H1 (cell line): ENCODE measurements around the gene SV2C. TPM values are rescaled to one million over a fixed set of nuclear protein-coding genes. Genes with fewer than 3 reads are reported as not detected.

Experiments
- CTCF ChIA-PET: fragments of 300-600 bp; sonication (Branson Sonifier 250); formaldehyde crosslinking; loops from one replicate; lab custom pipeline; 2021; ENCODE audit not compliant: partially characterized antibody; lab: Charles Lee
- POLR2A ChIA-PET: fragments of 300-600 bp; sonication (Branson Sonifier 250); formaldehyde crosslinking; loops from one replicate; lab custom pipeline; 2021; ENCODE audit warnings: inconsistent platforms; ENCODE audit not compliant: partially characterized antibody; lab: Charles Lee
- DNase-seq, 2 experiments: peaks; one replicate each; pipeline versions ENCODE4 v3.0.0 to v3.0.0-alpha.2; 2010 to 2022; ENCODE audit warnings: low spot score in 2 of 2, low read depth in 1 of 2, mixed read lengths in 1 of 2
- FAIRE-seq: peaks from 2 replicates; lab custom pipeline; 2011; peaks lifted over from hg19 to GRCh38; lab: Jason Lieb, UNC
- H2AFZ ChIP-seq: 2 replicates; pipeline ENCODE4 v1.8.1; 2012; ENCODE audit warnings: low read length, inconsistent platforms
- H2AK5ac ChIP-seq: 2 replicates; pipeline ENCODE4 v1.6.1; 2013; ENCODE audit warnings: low read depth, low read length
- H2BK120ac ChIP-seq: replicated peaks from 2 replicates; pipeline ENCODE3; 2013; ENCODE audit warnings: low read depth, low read length, inconsistent platforms
- H2BK12ac ChIP-seq: 2 replicates; pipeline ENCODE4 v1.6.1; 2013; ENCODE audit warnings: low read depth, low read length
- H2BK15ac ChIP-seq: 2 replicates; pipeline ENCODE4 v1.6.1; 2013; ENCODE audit warnings: low read length
- H2BK20ac ChIP-seq: 2 replicates; pipeline ENCODE4 v1.6.1; 2013; ENCODE audit warnings: low read length
- H2BK5ac ChIP-seq: 2 replicates; pipeline ENCODE4 v1.6.1; 2013; ENCODE audit warnings: low read depth, low read length
- H3K14ac ChIP-seq: 2 replicates; pipeline ENCODE4 v1.6.1; 2013; ENCODE audit warnings: inconsistent platforms; ENCODE audit not compliant: insufficient read length
- H3K18ac ChIP-seq: 2 replicates; pipeline ENCODE4 v1.6.1; 2013; ENCODE audit warnings: low read length; ENCODE audit errors: extremely low read depth
- H3K23ac ChIP-seq: 2 replicates; pipeline ENCODE4 v1.6.1; 2013; ENCODE audit warnings: inconsistent platforms; ENCODE audit not compliant: insufficient read length
- H3K23me2 ChIP-seq: 2 replicates; pipeline ENCODE4 v1.6.1; 2013; ENCODE audit warnings: low read depth, low read length
- H3K27ac ChIP-seq: 2 replicates; pipeline ENCODE4 v1.6.1; 2011; ENCODE audit warnings: low read depth, low read length, inconsistent platforms
- H3K27me3 ChIP-seq, 4 experiments: replicated peaks in 1 of 4; 1 replicate in 1 of 4; 2 replicates in 3 of 4; pipeline versions ENCODE4 v1.6.1 to v1.8.1; 2011 to 2013; ENCODE audit warnings: low read length in 3 of 4, mild to moderate bottlenecking in 3 of 4, inconsistent platforms in 2 of 4, mixed read lengths in 2 of 4, moderate library complexity in 1 of 4; ENCODE audit not compliant: control insufficient read depth in 3 of 4, insufficient read depth in 3 of 4; ENCODE audit errors: extremely low read depth in 1 of 4
- H3K36me3 ChIP-seq, 4 experiments: 2 replicates each; pipeline versions ENCODE4 v1.6.1 to v1.8.1; 2011 to 2013; ENCODE audit warnings: mild to moderate bottlenecking in 4 of 4, low read length in 3 of 4, moderate library complexity in 2 of 4, control low read depth in 1 of 4, inconsistent platforms in 1 of 4; ENCODE audit not compliant: insufficient read depth in 4 of 4, control insufficient read depth in 2 of 4
- H3K4ac ChIP-seq: replicated peaks from 2 replicates; pipeline ENCODE3; 2013; ENCODE audit warnings: low read length, low read depth, mixed read lengths, inconsistent platforms; ENCODE audit not compliant: insufficient read length
- H3K4me1 ChIP-seq, 4 experiments: replicated peaks in 1 of 4; 1 replicate in 1 of 4; 2 replicates in 3 of 4; pipeline versions ENCODE4 v1.6.1 to v1.8.1; 2011 to 2013; ENCODE audit warnings: low read length in 3 of 4, inconsistent platforms in 2 of 4, mixed read lengths in 1 of 4; ENCODE audit not compliant: insufficient read depth in 4 of 4, control insufficient read depth in 3 of 4
- H3K4me2 ChIP-seq, 2 experiments: 2 replicates each; pipeline versions ENCODE4 v1.6.1 to v1.8.1; 2011 to 2013; ENCODE audit warnings: low read depth in 2 of 2, low read length in 2 of 2, control low read depth in 1 of 2, inconsistent platforms in 1 of 2, mild to moderate bottlenecking in 1 of 2; ENCODE audit not compliant: insufficient read depth in 1 of 2
- H3K4me3 ChIP-seq, 4 experiments: fragments of 200-600, 300-600 bp in 1 of 4; sonication (generic), shearing (Covaris generic), sonication (Bioruptor Twin) in 1 of 4; 2 replicates each; pipeline versions ENCODE4 v1.5.1 to v1.8.1; 2011 to 2016; ENCODE audit warnings: low read length in 4 of 4, low read depth in 3 of 4, control low read depth in 2 of 4, inconsistent platforms in 2 of 4, mild to moderate bottlenecking in 2 of 4, mixed read lengths in 1 of 4, moderate library complexity in 1 of 4; ENCODE audit not compliant: insufficient read depth in 2 of 4; ENCODE audit errors: extremely low read depth in 1 of 4
- H3K56ac ChIP-seq: replicated peaks from 2 replicates; pipeline ENCODE3; 2013; ENCODE audit warnings: low read depth, mild to moderate bottlenecking, mixed read lengths, low read length, inconsistent platforms; ENCODE audit not compliant: insufficient read length
- H3K79me1 ChIP-seq: 2 replicates; pipeline ENCODE4 v1.6.1; 2013; ENCODE audit warnings: low read depth, low read length, control low read depth
- H3K79me2 ChIP-seq, 2 experiments: 2 replicates each; pipeline versions ENCODE4 v1.6.1 to v1.8.1; 2012 to 2013; ENCODE audit warnings: low read length in 2 of 2, mild to moderate bottlenecking in 2 of 2, inconsistent platforms in 1 of 2; ENCODE audit not compliant: insufficient read depth in 2 of 2, control insufficient read depth in 1 of 2
- H3K9ac ChIP-seq, 4 experiments: replicated peaks in 1 of 4; 1 replicate in 1 of 4; 2 replicates in 3 of 4; pipeline versions ENCODE4 v1.6.1 to v1.8.1; 2011 to 2013; ENCODE audit warnings: low read depth in 3 of 4, low read length in 3 of 4, control low read depth in 2 of 4, mild to moderate bottlenecking in 2 of 4, moderate library complexity in 2 of 4, inconsistent platforms in 1 of 4; ENCODE audit errors: extremely low read depth in 1 of 4
- H3K9me3 ChIP-seq, 2 experiments: 2 replicates each; pipeline versions ENCODE4 v1.6.1 to v1.8.1; 2012 to 2013; ENCODE audit warnings: mild to moderate bottlenecking in 2 of 2, moderate library complexity in 2 of 2, control low read depth in 1 of 2, inconsistent platforms in 1 of 2, low read depth in 1 of 2, low read length in 1 of 2, mixed read lengths in 1 of 2; ENCODE audit not compliant: insufficient read depth in 2 of 2
- H4K20me1 ChIP-seq, 2 experiments: replicated peaks in 1 of 2; 2 replicates each; pipeline versions ENCODE3 to v1.8.1; 2011 to 2013; ENCODE audit warnings: inconsistent platforms in 2 of 2, low read length in 2 of 2, mild to moderate bottlenecking in 1 of 2; ENCODE audit not compliant: insufficient read depth in 2 of 2, control insufficient read depth in 1 of 2
- H4K5ac ChIP-seq: 2 replicates; pipeline ENCODE4 v1.6.1; 2013; ENCODE audit warnings: low read length, low read depth, mixed read lengths, inconsistent platforms; ENCODE audit not compliant: insufficient read length
- H4K8ac ChIP-seq: 2 replicates; pipeline ENCODE4 v1.8.0; 2013; ENCODE audit warnings: mild to moderate bottlenecking, moderate library complexity, low read length, inconsistent platforms; ENCODE audit not compliant: insufficient read depth; ENCODE audit errors: extremely low read depth
- H4K91ac ChIP-seq: replicated peaks from 2 replicates; pipeline ENCODE3; 2013; ENCODE audit warnings: low read length, mixed read lengths, inconsistent platforms; ENCODE audit not compliant: insufficient read length
- ATF2 ChIP-seq: IDR thresholded peaks from 2 replicates; pipeline ENCODE4 v1.6.1; 2012; ENCODE audit warnings: low read length, inconsistent platforms
- CTCF ChIP-seq, 3 experiments: IDR thresholded peaks; 1 replicate in 2 of 3; 2 replicates in 1 of 3; pipeline versions ENCODE4 v1.5.1 to v1.6.1; 2011; ENCODE audit warnings: low read length in 3 of 3, mild to moderate bottlenecking in 3 of 3, inconsistent platforms in 2 of 3, low read depth in 1 of 3, moderate library complexity in 1 of 3; ENCODE audit not compliant: insufficient read depth in 1 of 3; ENCODE audit errors: control extremely low read depth in 1 of 3
- E2F6 ChIP-seq: IDR thresholded peaks from 2 replicates; pipeline ENCODE4 v1.6.1; 2012; ENCODE audit warnings: inconsistent platforms
- GABPA ChIP-seq: IDR thresholded peaks from 2 replicates; pipeline ENCODE4 v1.6.1; 2011; ENCODE audit warnings: mild to moderate bottlenecking, low read length, moderate library complexity, borderline replicate concordance; ENCODE audit not compliant: insufficient read depth
- POLR2A ChIP-seq, 2 experiments: IDR thresholded peaks; 1 replicate in 1 of 2; 2 replicates in 1 of 2; pipeline ENCODE4 v1.6.1; 2011; ENCODE audit warnings: low read depth in 2 of 2, low read length in 2 of 2, mild to moderate bottlenecking in 2 of 2; ENCODE audit errors: control extremely low read depth in 1 of 2
- POU5F1 ChIP-seq: IDR thresholded peaks from 2 replicates; pipeline ENCODE4 v1.6.1; 2011; ENCODE audit warnings: low read depth, mild to moderate bottlenecking, low read length, moderate library complexity
- RBBP5 ChIP-seq: IDR thresholded peaks from 2 replicates; pipeline ENCODE4 v1.7.1; 2012; ENCODE audit warnings: low read depth, mild to moderate bottlenecking, inconsistent platforms, low read length, moderate library complexity, borderline replicate concordance
- SIRT6 ChIP-seq: IDR thresholded peaks from one replicate; pipeline ENCODE4 v1.7.1; 2012; ENCODE audit warnings: low read length, inconsistent platforms
- WGBS, 2 experiments: shearing (Covaris generic) in 1 of 2; methylation state at CpG; one replicate each; pipeline versions ENCODE4 v1.1.6 to v1.1.7; 2013 to 2015; ENCODE audit warnings: low lambda C conversion rate in 2 of 2, mixed read lengths in 2 of 2, inconsistent platforms in 1 of 2, low coverage in 1 of 2, missing lambda C conversion rate in 1 of 2; ENCODE audit not compliant: insufficient replicate concordance in 2 of 2, insufficient coverage in 1 of 2, insufficient read length in 1 of 2; ENCODE audit errors: extremely low coverage in 1 of 2, missing lambda C conversion rate in 1 of 2; 5-methylcytosine and 5-hydroxymethylcytosine counted together
- polyA plus RNA-seq, 7 experiments: library from polyadenylated mRNA; depleted of rRNA in 3 of 7; stranded (reverse) in 5 of 7; unstranded in 2 of 7; fragments of >200 nt in 5 of 7; fragments of 200-250 nt in 2 of 7; gene quantifications; 1 replicate in 5 of 7; 2 replicates in 1 of 7; 4 replicates in 1 of 7; pipeline versions ENCODE4 v1.2.1 to v1.2.3, GENCODE V29; 2011 to 2013; ENCODE audit warnings: missing spikeins in 2 of 7, mixed read lengths in 2 of 7
- total RNA-seq: library from RNA; stranded (reverse); fragmentation: NEBNext Ultra II Directional; extraction: Animal tissue kit (Norgen Biotek cat#: 25700); gene quantifications from 2 replicates; pipeline ENCODE4 v1.2.1, GENCODE V29; 2021

SV2C gene
- total and polyA plus RNA-seq, 2 of the 8 experiments (the other 6 are each of a cell fraction or from before 2014, with no cell fraction given) = 0.08 to 0.24 TPM

- H3K9me3 ChIP-seq = no peaks in the 10 kb centered on the region
- H4K20me1 ChIP-seq = no peaks in the 10 kb centered on the region
- peaks cover 0 to 4% (median 3%) of the 10 kb centered on the region in 4 experiments; a peak in 3 of 7 replicates for H3K4me1 ChIP-seq
- no peak overlapping the region for H3K4ac ChIP-seq
- no peak overlapping the region for H4K8ac ChIP-seq
- no peak for FAIRE-seq
- H3K4me2 ChIP-seq = no peak overlapping the region
- ChIA-PET POLR2A (no interaction called here), CTCF (interaction anchor here (0.6 to 1.8 kb wide), 4 partner anchors 10 to 710 kb away, joined by 3 to 4 read pairs (median 3); partner anchors contain the start of gene IQGAP2)
- no peaks in the 10 kb centered on the region for H3K79me2 ChIP-seq
- H3K9ac ChIP-seq = no peak overlapping the region
- H3K23ac ChIP-seq = no peak overlapping the region
- no peak overlapping the region for H3K56ac ChIP-seq
- H2BK15ac ChIP-seq = no peak overlapping the region
- H3K36me3 ChIP-seq = no peaks in the 10 kb centered on the region
- H4K91ac ChIP-seq = no peak overlapping the region
- H3K4me3 ChIP-seq = no peak overlapping the region
- H2BK5ac ChIP-seq = no peak overlapping the region
- DNase-seq = no peak
- peak overlapping the region; percentile 48; the same call in 1 of the 2 replicates for H2AFZ ChIP-seq
- H3K27me3 ChIP-seq = no peaks in the 10 kb centered on the region
- no peak overlapping the region for H2BK20ac ChIP-seq
- no peaks in the 10 kb centered on the region for H3K79me1 ChIP-seq
- no peak overlapping the region for H3K18ac ChIP-seq
- H3K14ac ChIP-seq = no peak overlapping the region
- H2BK12ac ChIP-seq = no peak overlapping the region; the same call in 1 of the 2 replicates
- H4K5ac ChIP-seq = no peak overlapping the region
- no peaks in the 10 kb centered on the region for H3K23me2 ChIP-seq
- H3K27ac ChIP-seq = no peak overlapping the region
- H2AK5ac ChIP-seq = no peak overlapping the region
- 80% methylated on average over 5 of the region's 5 CpGs; no CpG with 5 or more reads in 1 of the 2 experiments for WGBS, 2 experiments
- no peak overlapping the region for H2BK120ac ChIP-seq
- no peak for TF ChIP-seq CTCF (IDR thresholded peaks at IDR 0.05; ENCODE audit: control extremely low read depth in 1 of 3, insufficient read depth in 1 of 3, low read depth in 1 of 3, low read length in 3 of 3)
- no peak for TF ChIP-seq POLR2A (IDR thresholded peaks at IDR 0.05; ENCODE audit: control extremely low read depth in 1 of 2, low read depth in 2 of 2, low read length in 2 of 2)
- no peak for TF ChIP-seq ATF2
- TF ChIP-seq GABPA = no peak
- no peak for TF ChIP-seq POU5F1
- no peak for TF ChIP-seq E2F6
- TF ChIP-seq RBBP5 = no peak
- no peak for TF ChIP-seq SIRT6
Measured at GRCh38 chr5:76393035-76393680, 310.0 kb downstream of the SV2C start.
